Subcutaneous abdominal adipose tissue (tissue), 5 donors: Measurements from ENCODE around the gene ITGA8.

Source experiments
- H3K27ac ChIP-seq: one replicate; pipeline ENCODE4 v1.7.0; 2013; ENCODE audit warnings: low read depth, mild to moderate bottlenecking, inconsistent platforms, low read length, moderate library complexity
- H3K27me3 ChIP-seq, 5 donors: one replicate each; pipeline ENCODE4 v1.7.0; 2013; ENCODE audit warnings: low read length in 5 of 5, inconsistent platforms in 1 of 5; ENCODE audit not compliant: control insufficient read depth in 5 of 5, insufficient read depth in 4 of 5
- H3K36me3 ChIP-seq, 5 donors: one replicate each; pipeline ENCODE4 v1.7.0; 2013; ENCODE audit warnings: low read length in 5 of 5; ENCODE audit not compliant: control insufficient read depth in 5 of 5, insufficient read depth in 5 of 5
- H3K4me1 ChIP-seq, 5 donors: one replicate each; pipeline ENCODE4 v1.7.0; 2013; ENCODE audit warnings: low read length in 5 of 5, mild to moderate bottlenecking in 3 of 5, moderate library complexity in 1 of 5; ENCODE audit not compliant: control insufficient read depth in 5 of 5, insufficient read depth in 5 of 5
- H3K4me3 ChIP-seq, 5 donors: one replicate each; pipeline ENCODE4 v1.7.0; 2013; ENCODE audit warnings: low read length in 5 of 5, low read depth in 1 of 5
- H3K9ac ChIP-seq, 5 donors: one replicate each; pipeline ENCODE4 v1.7.0; 2013; ENCODE audit warnings: low read length in 5 of 5, mild to moderate bottlenecking in 4 of 5, moderate library complexity in 3 of 5
- H3K9me3 ChIP-seq, 5 donors: one replicate each; pipeline ENCODE4 v1.7.0; 2013; ENCODE audit warnings: low read length in 5 of 5; ENCODE audit not compliant: control insufficient read depth in 5 of 5
- donor health status: healthy.
- donor health status: healthy.
- donor health status: healthy.
- donor health status: healthy.
- donor health status: healthy.

ITGA8 gene

GRCh38 chr10:15703151-15703880 is 16.4 kb downstream of the ITGA8 start:
- Histone ChIP-seq H3K4me1 (no peaks in the 10 kb centered on the region), H3K27me3 (no peaks in the 10 kb centered on the region), H3K9ac (no peak overlapping the region), H3K27ac (no peak overlapping the region), H3K9me3 (no peaks in the 10 kb centered on the region), H3K4me3 (no peak overlapping the region), H3K36me3 (no peaks in the 10 kb centered on the region)

GRCh38 chr10:15700078-15700674 is 19.5 kb downstream of the ITGA8 start:
- no peak overlapping the region for H3K9ac ChIP-seq
- H3K27me3 ChIP-seq, result no peaks in the 10 kb centered on the region
- no peak overlapping the region for H3K27ac ChIP-seq
- no peaks in the 10 kb centered on the region for H3K4me1 ChIP-seq
- H3K36me3 ChIP-seq, result no peaks in the 10 kb centered on the region
- H3K4me3 ChIP-seq, result no peak overlapping the region
- H3K9me3 ChIP-seq, result peaks cover 0 to 3% (median 0%) of the 10 kb centered on the region in 5 donors

GRCh38 chr10:15695852-15696251 is 23.9 kb downstream of the ITGA8 start:
- H3K4me1 ChIP-seq, result no peaks in the 10 kb centered on the region
- H3K27me3 ChIP-seq, result no peaks in the 10 kb centered on the region
- no peak overlapping the region for H3K9ac ChIP-seq
- H3K36me3 ChIP-seq, result no peaks in the 10 kb centered on the region
- H3K27ac ChIP-seq, result no peak overlapping the region
- peaks cover 0 to 3% (median 0%) of the 10 kb centered on the region in 5 donors for H3K9me3 ChIP-seq
- no peak overlapping the region for H3K4me3 ChIP-seq

GRCh38 chr10:15690031-15690430 is 29.7 kb downstream of the ITGA8 start:
- H3K27ac ChIP-seq, result no peak overlapping the region
- H3K9ac ChIP-seq, result no peak overlapping the region
- no peaks in the 10 kb centered on the region for H3K4me1 ChIP-seq
- no peaks in the 10 kb centered on the region for H3K27me3 ChIP-seq
- H3K36me3 ChIP-seq, result no peaks in the 10 kb centered on the region
- no peak overlapping the region for H3K4me3 ChIP-seq
- no peaks in the 10 kb centered on the region for H3K9me3 ChIP-seq

GRCh38 chr10:15684768-15685167 is 35.0 kb downstream of the ITGA8 start:
- H3K9ac ChIP-seq, result no peak overlapping the region
- H3K27ac ChIP-seq, result no peak overlapping the region
- no peaks in the 10 kb centered on the region for H3K9me3 ChIP-seq
- H3K4me3 ChIP-seq, result no peak overlapping the region
- H3K4me1 ChIP-seq, result no peaks in the 10 kb centered on the region
- H3K36me3 ChIP-seq, result no peaks in the 10 kb centered on the region
- no peaks in the 10 kb centered on the region for H3K27me3 ChIP-seq

GRCh38 chr10:15681076-15681475 is 38.6 kb downstream of the ITGA8 start:
- Histone ChIP-seq H3K4me3 (no peak overlapping the region), H3K36me3 (no peaks in the 10 kb centered on the region), H3K9me3 (no peaks in the 10 kb centered on the region), H3K4me1 (no peaks in the 10 kb centered on the region), H3K27ac (no peak overlapping the region), H3K27me3 (no peaks in the 10 kb centered on the region), H3K9ac (no peak overlapping the region)

- Histone ChIP-seq H3K27ac (no peak overlapping the region), H3K9me3 (no peaks in the 10 kb centered on the region), H3K4me3 (no peak overlapping the region), H3K27me3 (no peaks in the 10 kb centered on the region), H3K9ac (no peak overlapping the region), H3K36me3 (no peaks in the 10 kb centered on the region), H3K4me1 (no peaks in the 10 kb centered on the region)
These were observed 40.9 kb downstream of the ITGA8 start for GRCh38 chr10:15678851-15679250.

- Histone ChIP-seq H3K4me3 (no peak overlapping the region), H3K4me1 (no peaks in the 10 kb centered on the region), H3K36me3 (no peaks in the 10 kb centered on the region), H3K27ac (no peak overlapping the region), H3K9me3 (no peaks in the 10 kb centered on the region), H3K9ac (no peak overlapping the region), H3K27me3 (no peaks in the 10 kb centered on the region)
These were observed 47.3 kb downstream of the ITGA8 start for GRCh38 chr10:15672469-15672868.

GRCh38 chr10:15670880-15671279 is 48.8 kb downstream of the ITGA8 start:
- no peak overlapping the region for H3K9ac ChIP-seq
- H3K9me3 ChIP-seq, result no peaks in the 10 kb centered on the region
- H3K27me3 ChIP-seq, result no peaks in the 10 kb centered on the region
- H3K4me1 ChIP-seq, result no peaks in the 10 kb centered on the region
- H3K4me3 ChIP-seq, result no peak overlapping the region
- no peaks in the 10 kb centered on the region for H3K36me3 ChIP-seq
- H3K27ac ChIP-seq, result no peak overlapping the region

GRCh38 chr10:15661574-15661973 is 58.1 kb downstream of the ITGA8 start:
- Histone ChIP-seq H3K27me3 (no peaks in the 10 kb centered on the region), H3K36me3 (no peaks in the 10 kb centered on the region), H3K4me3 (no peak overlapping the region), H3K4me1 (no peaks in the 10 kb centered on the region), H3K9me3 (no peaks in the 10 kb centered on the region), H3K27ac (no peak overlapping the region), H3K9ac (no peak overlapping the region)
